Measurements from ENCODE around the gene IFRD1.

DNA sequence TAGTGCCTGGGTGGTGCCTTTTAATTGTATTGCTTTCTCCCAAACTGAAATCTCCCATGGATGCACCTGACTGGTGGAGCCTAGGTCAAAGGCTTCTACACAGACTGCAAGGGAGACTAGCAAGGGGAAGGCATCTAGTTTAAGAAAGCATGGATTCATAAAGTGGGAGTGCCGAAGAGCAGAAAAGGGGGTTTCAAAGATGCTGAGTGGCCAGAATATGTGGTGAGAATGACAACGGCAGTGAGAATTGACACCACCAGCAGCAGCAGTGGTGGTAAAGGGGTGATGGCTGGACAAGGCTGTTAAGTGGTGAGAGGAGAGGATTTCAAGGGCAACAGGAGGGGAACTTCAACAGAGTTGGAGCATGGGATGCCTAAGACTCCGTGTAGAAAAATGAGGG, 67.2 kb downstream of the IFRD1 start:
- TF ChIP-seq, protein P1, sequence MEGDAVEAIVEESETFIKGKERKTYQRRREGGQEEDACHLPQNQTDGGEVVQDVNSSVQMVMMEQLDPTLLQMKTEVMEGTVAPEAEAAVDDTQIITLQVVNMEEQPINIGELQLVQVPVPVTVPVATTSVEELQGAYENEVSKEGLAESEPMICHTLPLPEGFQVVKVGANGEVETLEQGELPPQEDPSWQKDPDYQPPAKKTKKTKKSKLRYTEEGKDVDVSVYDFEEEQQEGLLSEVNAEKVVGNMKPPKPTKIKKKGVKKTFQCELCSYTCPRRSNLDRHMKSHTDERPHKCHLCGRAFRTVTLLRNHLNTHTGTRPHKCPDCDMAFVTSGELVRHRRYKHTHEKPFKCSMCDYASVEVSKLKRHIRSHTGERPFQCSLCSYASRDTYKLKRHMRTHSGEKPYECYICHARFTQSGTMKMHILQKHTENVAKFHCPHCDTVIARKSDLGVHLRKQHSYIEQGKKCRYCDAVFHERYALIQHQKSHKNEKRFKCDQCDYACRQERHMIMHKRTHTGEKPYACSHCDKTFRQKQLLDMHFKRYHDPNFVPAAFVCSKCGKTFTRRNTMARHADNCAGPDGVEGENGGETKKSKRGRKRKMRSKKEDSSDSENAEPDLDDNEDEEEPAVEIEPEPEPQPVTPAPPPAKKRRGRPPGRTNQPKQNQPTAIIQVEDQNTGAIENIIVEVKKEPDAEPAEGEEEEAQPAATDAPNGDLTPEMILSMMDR (conservative IDR thresholded peaks at IDR 0.05; ENCODE audit: low read length): no peak
- no peak for TF ChIP-seq EZH2phosphoT487 (IDR thresholded peaks at IDR 0.05; ENCODE audit: borderline replicate concordance)

Measured in Loucy (cell line).